Stomach (tissue), 4 donors: ENCODE measurements around the gene PCBD1.

Experiments used
- POLR2AphosphoS5 ChIP-seq, 3 donors: sonication (generic); formaldehyde crosslinking; IDR thresholded peaks; one replicate each; pipeline ENCODE4 v1.6.1; 2016; ENCODE audit warnings: antibody characterized with exemption in 3 of 3
- TF ChIP-seq, protein P1 (sequence below), 7 experiments: fragments of 450-650 bp in 4 of 7; fragments of 200-600 bp in 3 of 7; sonication (generic) in 3 of 7; IDR thresholded peaks; one replicate each; pipeline ENCODE4 v1.5.1; 2016 to 2019; ENCODE audit warnings: antibody characterized with exemption in 7 of 7, control low read depth in 2 of 7, mild to moderate bottlenecking in 1 of 7

DNA sequence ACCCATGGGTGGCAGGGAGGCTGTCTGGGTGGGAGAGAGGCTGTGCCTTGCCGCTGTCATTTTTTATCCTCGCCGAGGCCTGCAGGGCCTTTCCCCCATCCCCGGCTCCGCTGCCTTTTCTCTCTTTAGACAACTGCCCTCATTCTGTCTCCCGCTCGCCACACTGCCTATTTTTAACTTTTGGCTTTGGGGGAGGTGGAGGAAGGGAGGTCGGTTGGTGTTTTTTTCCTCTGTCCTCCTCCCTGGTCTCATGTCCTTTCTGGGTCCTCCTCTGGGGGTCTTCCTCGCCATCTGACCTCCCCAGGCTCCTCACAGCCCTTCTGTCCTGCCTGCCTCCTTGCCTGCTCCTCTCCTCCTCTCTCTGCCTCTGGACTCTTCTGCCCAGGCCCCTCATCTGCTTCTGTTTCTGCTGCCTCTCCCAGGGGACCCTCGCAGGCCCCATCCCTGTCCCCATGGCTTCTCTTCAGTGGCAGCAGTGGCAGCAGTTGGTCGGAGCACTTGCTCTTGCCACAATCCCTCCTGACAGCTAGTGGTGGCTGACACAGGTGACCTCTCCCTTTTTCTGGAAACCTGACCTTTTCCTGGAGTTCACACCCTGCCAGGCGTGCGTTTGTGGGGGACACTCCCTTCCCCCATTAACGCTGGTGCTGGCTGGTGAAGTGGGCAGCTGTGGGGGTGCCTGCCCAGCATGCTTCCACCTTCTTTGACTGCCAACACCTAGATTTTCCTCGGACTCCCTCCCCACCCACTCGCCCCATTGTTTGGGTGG is 19.5 kb upstream of the PCBD1 start:
- TF ChIP-seq, protein P1, sequence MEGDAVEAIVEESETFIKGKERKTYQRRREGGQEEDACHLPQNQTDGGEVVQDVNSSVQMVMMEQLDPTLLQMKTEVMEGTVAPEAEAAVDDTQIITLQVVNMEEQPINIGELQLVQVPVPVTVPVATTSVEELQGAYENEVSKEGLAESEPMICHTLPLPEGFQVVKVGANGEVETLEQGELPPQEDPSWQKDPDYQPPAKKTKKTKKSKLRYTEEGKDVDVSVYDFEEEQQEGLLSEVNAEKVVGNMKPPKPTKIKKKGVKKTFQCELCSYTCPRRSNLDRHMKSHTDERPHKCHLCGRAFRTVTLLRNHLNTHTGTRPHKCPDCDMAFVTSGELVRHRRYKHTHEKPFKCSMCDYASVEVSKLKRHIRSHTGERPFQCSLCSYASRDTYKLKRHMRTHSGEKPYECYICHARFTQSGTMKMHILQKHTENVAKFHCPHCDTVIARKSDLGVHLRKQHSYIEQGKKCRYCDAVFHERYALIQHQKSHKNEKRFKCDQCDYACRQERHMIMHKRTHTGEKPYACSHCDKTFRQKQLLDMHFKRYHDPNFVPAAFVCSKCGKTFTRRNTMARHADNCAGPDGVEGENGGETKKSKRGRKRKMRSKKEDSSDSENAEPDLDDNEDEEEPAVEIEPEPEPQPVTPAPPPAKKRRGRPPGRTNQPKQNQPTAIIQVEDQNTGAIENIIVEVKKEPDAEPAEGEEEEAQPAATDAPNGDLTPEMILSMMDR (IDR thresholded peaks at IDR 0.05) = no peak
- no peak for TF ChIP-seq POLR2AphosphoS5 (IDR thresholded peaks at IDR 0.05)
